Measurements from ENCODE around the gene GNRHR. TPM values are rescaled to one million over a fixed set of nuclear protein-coding genes. Genes with fewer than 3 reads are reported as not detected.
"Not testable (repeated sequence)": the region's sequence is repeated elsewhere in the genome, so short reads cannot be mapped to it uniquely, and the experiment has no call there.

Gene GNRHR
- total and polyA plus RNA-seq, 7 donors = not detected

- Histone ChIP-seq H3K27ac (no peak overlapping the region), H3K4me1 (no peaks in the 10 kb centered on the region), H3K27me3 (no peaks in the 10 kb centered on the region), H3K9me3 (no peaks in the 10 kb centered on the region), H3K36me3 (no peaks in the 10 kb centered on the region), H3K4me3 (no peak overlapping the region)
- intact Hi-C loops (cut with DNase I) = no loop called here
- WGBS, 2 donors = 78 to 90% methylated on average over 3 of the region's 3 CpGs
- TF ChIP-seq CTCF (IDR thresholded peaks at IDR 0.05) (no peak), POLR2AphosphoS5 (IDR thresholded peaks at IDR 0.05) (no peak)
- DNase-seq = no peak
Measured at GRCh38 chr4:67712000-67712625, 42.1 kb downstream of the GNRHR start.

GRCh38 chr4:67706682-67707081, 47.5 kb downstream of the GNRHR start:
- DNase-seq; H3K27ac ChIP-seq; H3K9me3 ChIP-seq; intact Hi-C loops (cut with DNase I); H3K27me3 ChIP-seq; H3K4me1 ChIP-seq; H3K4me3 ChIP-seq; H3K36me3 ChIP-seq: not testable (repeated sequence)
- WGBS, 2 donors = 96 to 97% methylated on average over 3 of the region's 3 CpGs

- intact Hi-C loops (cut with DNase I) = no loop called here
- DNase-seq = no peak
- Histone ChIP-seq H3K27ac (no peak overlapping the region), H3K27me3 (no peaks in the 10 kb centered on the region), H3K9me3 (no peaks in the 10 kb centered on the region), H3K4me1 (peaks cover 0 to 16% (median 11%) of the 10 kb centered on the region in 4 donors), H3K4me3 (no peak overlapping the region), H3K36me3 (no peaks in the 10 kb centered on the region)
- 97% methylated on average over 2 of the region's 2 CpGs for WGBS, 2 donors
- TF ChIP-seq CTCF (IDR thresholded peaks at IDR 0.05) = no peak
- no peak for TF ChIP-seq EP300 (IDR thresholded peaks at IDR 0.05)
- no peak for TF ChIP-seq POLR2AphosphoS5 (IDR thresholded peaks at IDR 0.05)
- TF ChIP-seq POLR2A (IDR thresholded peaks at IDR 0.05) = no peak
Measured at GRCh38 chr4:67704843-67705242, 49.3 kb downstream of the GNRHR start.

- Histone ChIP-seq H3K27me3 (no peaks in the 10 kb centered on the region), H3K9me3 (no peaks in the 10 kb centered on the region), H3K4me3 (peak overlapping the region in 2 of 4 donors; percentile 91 to 92), H3K4me1 (peaks cover 0 to 23% (median 14%) of the 10 kb centered on the region in 4 donors), H3K36me3 (no peaks in the 10 kb centered on the region), H3K27ac (no peak overlapping the region)
- no peak for DNase-seq
- intact Hi-C loops (cut with DNase I) = no loop called here
- WGBS, 2 donors = 95 to 96% methylated on average over 2 of the region's 2 CpGs
- no peak for TF ChIP-seq POLR2AphosphoS5 (IDR thresholded peaks at IDR 0.05)
- TF ChIP-seq POLR2A (IDR thresholded peaks at IDR 0.05) = no peak
- no peak for TF ChIP-seq EP300 (IDR thresholded peaks at IDR 0.05)
- no peak for TF ChIP-seq CTCF (IDR thresholded peaks at IDR 0.05)
Measured at GRCh38 chr4:67702166-67702565, 52.0 kb downstream of the GNRHR start.

DNA sequence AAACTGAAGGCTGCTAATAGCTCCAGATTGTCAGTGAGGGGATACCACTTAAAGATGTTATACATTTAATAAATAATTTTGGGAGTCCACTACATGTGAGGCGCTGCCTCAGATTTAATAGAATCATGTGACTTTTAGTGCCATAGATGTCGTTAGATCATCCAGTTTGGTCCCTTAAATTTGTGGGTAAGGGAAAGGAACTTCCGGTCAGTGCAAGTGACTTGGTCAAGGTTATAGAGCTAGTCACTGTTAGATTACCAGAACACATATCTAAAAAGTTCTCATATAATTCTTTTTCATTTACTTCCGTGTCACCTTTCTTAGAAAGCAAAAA, 52.7 kb downstream of the GNRHR start:
- intact Hi-C loops (cut with DNase I) = loop anchor here (2.0 kb wide), 1 partner anchor 157 kb away; the partner anchor contains the start of gene CENPC
- H3K36me3 ChIP-seq = no peaks in the 10 kb centered on the region
- H3K4me1 ChIP-seq = peaks cover 0 to 23% (median 14%) of the 10 kb centered on the region in 4 donors
- H3K4me3 ChIP-seq = peak overlapping the region; percentile 48 to 92 (median 80)
- WGBS, 2 donors = 3 to 7% methylated on average over 4 of the region's 4 CpGs
- no peaks in the 10 kb centered on the region for H3K27me3 ChIP-seq
- no peak for DNase-seq
- no peaks in the 10 kb centered on the region for H3K9me3 ChIP-seq
- TF ChIP-seq CTCF (IDR thresholded peaks at IDR 0.05) (no peak), EP300 (IDR thresholded peaks at IDR 0.05) (no peak), POLR2AphosphoS5 (IDR thresholded peaks at IDR 0.05) (no peak), POLR2A (IDR thresholded peaks at IDR 0.05) (no peak)
- H3K27ac ChIP-seq = peak overlapping the region; percentile 82 to 91 (median 86)
